Endothelial cell of umbilical vein (primary cell): Measurements from ENCODE around the gene KIF26A. TPM values are rescaled to one million over a fixed set of nuclear protein-coding genes. Genes with fewer than 3 reads are reported as not detected.

Experiments used
- BruUV-seq: library from RNA; stranded (reverse); fragments of 400-500 nt; replicated peaks from 2 replicates; lab custom pipeline; 2021; lab: Mats Ljungman, UMichigan
- CTCF ChIA-PET: fragments of 300-600, 350-600 bp; sonication (Branson Sonifier 250); formaldehyde crosslinking; loops from one replicate; lab custom pipeline; 2021; ENCODE audit warnings: antibody characterized with exemption, inconsistent platforms; lab: Charles Lee
- POLR2A ChIA-PET: fragments of 300-600, 350-600 bp; sonication (Branson Sonifier 250); formaldehyde crosslinking; loops from one replicate; lab custom pipeline; 2021; ENCODE audit warnings: antibody characterized with exemption, inconsistent platforms; lab: Charles Lee
- DNase-seq: peaks from one replicate; pipeline ENCODE4 v3.0.0-alpha.2; 2011; ENCODE audit warnings: low read depth, low spot score
- FAIRE-seq: peaks from 2 replicates; lab custom pipeline; 2011; peaks lifted over from hg19 to GRCh38; lab: Jason Lieb, UNC
- H2AFZ ChIP-seq: 2 replicates; pipeline ENCODE4 v1.6.0; 2012; ENCODE audit warnings: low read depth, low read length, control low read depth, inconsistent platforms
- H3K27ac ChIP-seq: 2 replicates; pipeline ENCODE4 v1.5.1; 2011; ENCODE audit warnings: low read depth, mild to moderate bottlenecking, control low read depth, low read length, moderate library complexity; ENCODE audit not compliant: insufficient read depth
- H3K27me3 ChIP-seq, 2 experiments: 2 replicates each; pipeline versions ENCODE4 v1.6.0 to v1.6.1; 2011; ENCODE audit warnings: low read length in 2 of 2, mixed read lengths in 1 of 2; ENCODE audit not compliant: control insufficient read depth in 2 of 2, insufficient read depth in 2 of 2
- H3K36me3 ChIP-seq, 2 experiments: 2 replicates in 1 of 2; 3 replicates in 1 of 2; pipeline ENCODE4 v1.5.1; 2011; ENCODE audit warnings: low read length in 2 of 2, mild to moderate bottlenecking in 1 of 2, moderate library complexity in 1 of 2; ENCODE audit not compliant: control insufficient read depth in 2 of 2, insufficient read depth in 2 of 2; ENCODE audit errors: extremely low read depth in 1 of 2
- H3K4me1 ChIP-seq: 3 replicates; pipeline ENCODE4 v1.5.1; 2011; ENCODE audit warnings: mild to moderate bottlenecking, low read length; ENCODE audit not compliant: control insufficient read depth, insufficient read depth; ENCODE audit errors: extremely low read depth
- H3K4me2 ChIP-seq: 2 replicates; pipeline ENCODE4 v1.6.1; 2011; ENCODE audit warnings: low read length, control low read depth, mixed read lengths; ENCODE audit not compliant: insufficient read depth
- H3K4me3 ChIP-seq, 3 experiments: fragments of 200-600 bp in 1 of 3; sonication (generic), shearing (Covaris generic) in 1 of 3; replicated peaks in 1 of 3; 2 replicates each; pipeline ENCODE4 v1.5.1; 2011 to 2016; ENCODE audit warnings: control low read depth in 3 of 3, low read length in 3 of 3, mild to moderate bottlenecking in 2 of 3, inconsistent platforms in 1 of 3, low read depth in 1 of 3, moderate library complexity in 1 of 3; ENCODE audit not compliant: insufficient read depth in 1 of 3
- H3K79me2 ChIP-seq: 2 replicates; pipeline ENCODE4 v1.6.0; 2012; ENCODE audit warnings: low read length, inconsistent platforms; ENCODE audit not compliant: control insufficient read depth, insufficient read depth
- H3K9ac ChIP-seq: replicated peaks from 2 replicates; pipeline ENCODE3; 2011; ENCODE audit warnings: low read length, control low read depth; ENCODE audit not compliant: insufficient read depth; ENCODE audit errors: extremely low read depth
- H3K9me1 ChIP-seq: replicated peaks from 3 replicates; pipeline ENCODE4 v1.6.0; 2011; ENCODE audit warnings: mild to moderate bottlenecking, low read length; ENCODE audit not compliant: control insufficient read depth, insufficient read depth; ENCODE audit errors: extremely low read depth
- H3K9me3 ChIP-seq: replicated peaks from 2 replicates; pipeline ENCODE4 v1.5.1; 2012; ENCODE audit warnings: low read length, inconsistent platforms; ENCODE audit not compliant: control insufficient read depth, insufficient read depth
- H4K20me1 ChIP-seq: replicated peaks from 2 replicates; pipeline ENCODE3; 2011; ENCODE audit warnings: mild to moderate bottlenecking, low read length; ENCODE audit not compliant: control insufficient read depth, insufficient read depth; ENCODE audit errors: extremely low read depth
- GATA2 ChIP-seq: IDR thresholded peaks from 2 replicates; pipeline ENCODE4 v1.7.0; 2011; ENCODE audit warnings: low read depth, mild to moderate bottlenecking, moderate library complexity, mixed read lengths, low read length; ENCODE audit not compliant: insufficient read length, insufficient read depth
- JUN ChIP-seq: IDR thresholded peaks from 2 replicates; pipeline ENCODE4 v1.6.1; 2011; ENCODE audit warnings: borderline replicate concordance, low read depth; ENCODE audit not compliant: insufficient read length, insufficient read depth
- MYC ChIP-seq: IDR thresholded peaks from one replicate; pipeline ENCODE4 v1.6.1; 2011; ENCODE audit warnings: mild to moderate bottlenecking, low read depth, low read length
- POLR2A ChIP-seq: IDR thresholded peaks from 2 replicates; pipeline ENCODE4 v1.6.1; 2012; ENCODE audit warnings: low read depth, mild to moderate bottlenecking, control low read depth, low read length
- POLR2AphosphoS5 ChIP-seq: IDR thresholded peaks from 2 replicates; pipeline ENCODE4 v1.6.1; 2012; ENCODE audit warnings: low read depth, mild to moderate bottlenecking, control low read depth, low read length, moderate library complexity; ENCODE audit not compliant: insufficient read depth
- dilution Hi-C: fragments of 300-500 bp; cut with MboI; formaldehyde crosslinking; loops from one replicate; pipeline ENCODE4 v1.15.0; 2019; ENCODE audit warnings: low sequenced_read_pairs; ENCODE audit not compliant: extremely low pct_ligation_motif_present
- intact Hi-C: fragments of 100-400 bp; cut with micrococcal nuclease; formaldehyde crosslinking; loops from one replicate; pipeline ENCODE4 v1.10.0; 2022
- microRNA counts: library from miRNA; unstranded; fragments of <30 nt; microRNA quantifications from one replicate; lab custom pipeline; 2016
- microRNA-seq: library from miRNA; unstranded; fragments of <30 nt; microRNA quantifications from one replicate; pipeline ENCODE4 v1.2.0, GENCODE V29; 2021; ENCODE audit warnings: borderline number of aligned reads, borderline replicate concordance
- polyA plus RNA-seq, 4 experiments: library from polyadenylated mRNA; depleted of rRNA in 3 of 4; stranded (reverse) in 3 of 4; unstranded in 1 of 4; fragments of >200 nt; gene quantifications; 2 replicates each; pipeline versions ENCODE4 v1.2.1 to v1.2.3, GENCODE V29; 2011 to 2012; ENCODE audit warnings: missing spikeins in 1 of 4
- small RNA-seq: library from RNA; depleted of rRNA; stranded (forward); fragments of <200 nt; gene quantifications from one replicate; pipeline ENCODE3, GENCODE V24; 2012; ENCODE audit warnings: low replicate concordance, low read depth; ENCODE audit not compliant: insufficient read depth, insufficient read length
- total RNA-seq: library from RNA; stranded (reverse); gene quantifications from 2 replicates; pipeline ENCODE4 v1.2.3, GENCODE V29; 2021
- TF ChIP-seq, protein P1 (sequence below), 2 donors: IDR thresholded peaks; 1 replicate in 1 of 2; 2 replicates in 1 of 2; pipeline ENCODE4 v1.5.1; 2011; ENCODE audit warnings: low read length in 2 of 2, mild to moderate bottlenecking in 2 of 2, moderate library complexity in 2 of 2, control low read depth in 1 of 2, inconsistent platforms in 1 of 2, low read depth in 1 of 2; ENCODE audit not compliant: insufficient read depth in 1 of 2; ENCODE audit errors: extremely low read depth in 1 of 2

KIF26A gene
- total and polyA plus RNA-seq, 2 donors (not counting 3 experiments of a cell fraction or from before 2014, with no cell fraction given): 3.6 to 10.7 TPM

DNA sequence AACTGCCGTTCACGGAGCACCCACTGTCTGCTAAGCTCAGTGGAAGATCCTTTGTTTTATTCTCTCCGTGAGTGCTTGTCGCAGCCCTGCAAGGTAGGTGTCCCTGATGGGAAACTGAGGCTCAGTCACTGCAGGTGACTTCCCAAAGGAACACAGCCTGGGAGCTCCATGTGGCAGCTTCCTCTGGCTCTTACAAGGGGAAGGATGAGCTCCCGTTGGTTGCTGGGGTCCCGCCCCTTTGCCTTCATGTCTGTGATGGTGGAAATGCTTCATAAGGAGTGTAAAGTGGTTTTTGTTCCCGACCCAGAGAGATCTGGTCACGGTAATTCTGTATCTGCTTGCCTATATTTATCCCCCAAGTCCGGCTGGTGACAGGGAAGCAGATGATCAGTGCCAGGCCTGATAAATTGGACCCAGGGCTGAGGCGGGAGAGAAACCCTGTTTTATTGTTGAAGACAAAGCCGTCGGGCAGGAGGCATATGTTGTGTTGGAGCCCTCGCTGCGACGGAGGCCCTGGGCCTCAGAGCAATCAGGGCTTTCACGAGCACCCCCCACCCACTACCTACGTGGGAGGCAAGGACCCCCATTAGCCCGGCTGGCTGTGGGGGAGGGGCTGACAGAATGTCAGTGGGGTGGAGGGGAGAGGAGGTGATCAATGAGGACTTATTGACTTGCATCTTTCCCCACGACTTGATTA, 91.9 kb downstream of the KIF26A start:
- H3K4me2 ChIP-seq: no peak overlapping the region

More for the DNA sequence above, 91.9 kb downstream of the KIF26A start:
- Histone ChIP-seq H3K9me1 (no peaks in the 10 kb centered on the region), H3K4me3 (no peak overlapping the region), H2AFZ (no peak overlapping the region), H3K27me3 (no peaks in the 10 kb centered on the region), H4K20me1 (no peaks in the 10 kb centered on the region), H3K36me3 (no peaks in the 10 kb centered on the region), H3K9me3 (no peaks in the 10 kb centered on the region), H3K79me2 (no peaks in the 10 kb centered on the region), H3K4me1 (no peaks in the 10 kb centered on the region), H3K9ac (no peak overlapping the region), H3K27ac (no peak overlapping the region)
- BruUV-seq: no TSS peak
- DNase-seq (no peak), FAIRE-seq (no peak)
- dilution Hi-C loops: no loop called here
- POLR2A ChIA-PET: no interaction called here
- intact Hi-C loops: no loop called here
- CTCF ChIA-PET: no interaction called here
- TF ChIP-seq MYC (no peak), POLR2A (no peak), GATA2 (no peak), JUN (no peak), POLR2AphosphoS5 (no peak)
- TF ChIP-seq, protein P1, sequence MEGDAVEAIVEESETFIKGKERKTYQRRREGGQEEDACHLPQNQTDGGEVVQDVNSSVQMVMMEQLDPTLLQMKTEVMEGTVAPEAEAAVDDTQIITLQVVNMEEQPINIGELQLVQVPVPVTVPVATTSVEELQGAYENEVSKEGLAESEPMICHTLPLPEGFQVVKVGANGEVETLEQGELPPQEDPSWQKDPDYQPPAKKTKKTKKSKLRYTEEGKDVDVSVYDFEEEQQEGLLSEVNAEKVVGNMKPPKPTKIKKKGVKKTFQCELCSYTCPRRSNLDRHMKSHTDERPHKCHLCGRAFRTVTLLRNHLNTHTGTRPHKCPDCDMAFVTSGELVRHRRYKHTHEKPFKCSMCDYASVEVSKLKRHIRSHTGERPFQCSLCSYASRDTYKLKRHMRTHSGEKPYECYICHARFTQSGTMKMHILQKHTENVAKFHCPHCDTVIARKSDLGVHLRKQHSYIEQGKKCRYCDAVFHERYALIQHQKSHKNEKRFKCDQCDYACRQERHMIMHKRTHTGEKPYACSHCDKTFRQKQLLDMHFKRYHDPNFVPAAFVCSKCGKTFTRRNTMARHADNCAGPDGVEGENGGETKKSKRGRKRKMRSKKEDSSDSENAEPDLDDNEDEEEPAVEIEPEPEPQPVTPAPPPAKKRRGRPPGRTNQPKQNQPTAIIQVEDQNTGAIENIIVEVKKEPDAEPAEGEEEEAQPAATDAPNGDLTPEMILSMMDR (IDR thresholded peaks at IDR 0.05; ENCODE audit: extremely low read depth in 1 of 2, insufficient read depth in 1 of 2, low read depth in 1 of 2, low read length in 2 of 2): no peak

MicroRNA genes within 50 kb of the gene (microRNA counts, 767-probe panel; counts per million panel counts)
- 723 counts per million, percentile 96 among the panel's probes with 10 or more counts for microRNA hsa-miR-203 (lab: Ali Mortazavi, UCI)

Small RNA genes lying within 50 kb of the gene (microRNA-seq; reads per million reads assigned to microRNA genes)
- gene MIR203A: not detected
- not detected for gene MIR203B

Small RNA genes lying within 50 kb of the gene (small RNA-seq; reads per million reads assigned to genes)
- 4.4 reads per million, percentile 32 among the genes with 10 or more reads in this experiment for gene MIR203A

Other genes starting within 250 kb of the KIF26A start
- 0.83 and 1.4 TPM in 2 replicates for gene TDRD9, start 210.1 kb upstream of the KIF26A start, total RNA-seq
- gene TDRD9, start 210.1 kb upstream of the KIF26A start, polyA plus RNA-seq: 0.52 and 0.57 TPM in 2 replicates
- gene RD3L, start 196.1 kb upstream of the KIF26A start, total RNA-seq: not detected in 2 replicates
- not detected in 2 replicates for gene RD3L, start 196.1 kb upstream of the KIF26A start, polyA plus RNA-seq
- gene ASPG, start 52.9 kb upstream of the KIF26A start, total RNA-seq: not detected in 2 replicates
- 0.05 TPM in 1 of 2 replicates, not detected in the other for gene ASPG, start 52.9 kb upstream of the KIF26A start, polyA plus RNA-seq